A549 (cell line): ENCODE data around the gene PMM2. TPM values are rescaled to one million over a fixed set of nuclear protein-coding genes. Genes with fewer than 3 reads are reported as not detected.

Experiments used
- ATAC-seq, 2 experiments: fragments of 200-7000 bp in 1 of 2; fragments of >200 bp in 1 of 2; cut with Nextera tagmentation in 1 of 2; cut with Tn5 transposase in 1 of 2; 3 replicates each; pipeline versions ENCODE4 v1.8.0 to v1.9.1; 2018 to 2020; ENCODE audit warnings: mild to moderate bottlenecking in 1 of 2, moderate library complexity in 1 of 2
- CTCF ChIA-PET: fragments of 300-600 bp; sonication (Branson Sonifier 250); formaldehyde crosslinking; extraction: SDS; loops from one replicate; lab custom pipeline; 2021; ENCODE audit warnings: antibody characterized with exemption, inconsistent platforms; lab: Yijun Ruan, JAX
- POLR2A ChIA-PET: fragments of 350-600 bp; formaldehyde crosslinking; extraction: SDS; loops from one replicate; lab custom pipeline; 2021; ENCODE audit warnings: antibody characterized with exemption, inconsistent platforms; lab: Yijun Ruan, JAX
- DNase-seq, 2 experiments: peaks; one replicate each; pipeline versions ENCODE4 v3.0.0 to v3.0.0-alpha.2; 2011 to 2016; ENCODE audit warnings: low read depth in 1 of 2, low spot score in 1 of 2
- FAIRE-seq: peaks from 2 replicates; lab custom pipeline; 2011; peaks lifted over from hg19 to GRCh38; lab: Jason Lieb, UNC
- H3K27ac ChIP-seq, 2 experiments: fragments of >200 bp; sonication (Bioruptor Twin); formaldehyde crosslinking; 3 replicates each; pipeline ENCODE4 v1.5.1; 2016 to 2017
- H3K4me1 ChIP-seq: fragments of >200 bp; sonication (Bioruptor Twin); formaldehyde crosslinking; 3 replicates; pipeline ENCODE4 v1.6.1; 2016
- H3K4me2 ChIP-seq: fragments of >200 bp; sonication (Bioruptor Twin); formaldehyde crosslinking; 3 replicates; pipeline ENCODE4 v1.6.1; 2016
- H3K4me3 ChIP-seq: fragments of >200 bp; sonication (Bioruptor Twin); formaldehyde crosslinking; 3 replicates; pipeline ENCODE4 v1.5.1; 2016
- H3K9me3 ChIP-seq: fragments of >200 bp; sonication (Bioruptor Twin); formaldehyde crosslinking; 3 replicates; pipeline ENCODE4 v1.6.1; 2016
- ATOH8 ChIP-seq: fragments of 250-450 bp; sonication (Bioruptor Pico); IDR thresholded peaks from 2 replicates; pipeline ENCODE4 v1.5.0; 2020; ENCODE audit warnings: low read depth, mild to moderate bottlenecking, moderate library complexity
- BCL3 ChIP-seq: fragments of >200 bp; sonication (Bioruptor Twin); formaldehyde crosslinking; IDR thresholded peaks from 3 replicates; pipeline ENCODE4 v1.6.1; 2016
- BHLHE40 ChIP-seq: IDR thresholded peaks from 2 replicates; pipeline ENCODE4 v1.6.1; 2012; ENCODE audit warnings: low read depth, low read length, inconsistent platforms
- CBX2 ChIP-seq: fragments of 200-600 bp; sonication (generic); IDR thresholded peaks from 2 replicates; pipeline ENCODE4 v1.6.1; 2016; ENCODE audit warnings: low read depth, mild to moderate bottlenecking, borderline replicate concordance
- CBX8 ChIP-seq: fragments of 200-600 bp; sonication (generic); IDR thresholded peaks from 2 replicates; pipeline ENCODE4 v1.6.1; 2016
- CEBPB ChIP-seq, 2 experiments: fragments of >200 bp in 1 of 2; sonication (Bioruptor Twin) in 1 of 2; formaldehyde crosslinking in 1 of 2; IDR thresholded peaks; 2 replicates each; pipeline ENCODE4 v1.6.1; 2012 to 2016
- CHD4 ChIP-seq: fragments of 200-600 bp; sonication (generic); IDR thresholded peaks from 2 replicates; pipeline ENCODE4 v1.6.1; 2016; ENCODE audit warnings: antibody characterized with exemption, mild to moderate bottlenecking, borderline replicate concordance
- E2F6 ChIP-seq: IDR thresholded peaks from 2 replicates; pipeline ENCODE4 v1.6.1; 2012; ENCODE audit warnings: low read depth, borderline replicate concordance
- EHF ChIP-seq: fragments of 250-450 bp; sonication (Bioruptor Pico); IDR thresholded peaks from 2 replicates; pipeline ENCODE4 v1.5.0; 2020; ENCODE audit warnings: mild to moderate bottlenecking
- EHMT2 ChIP-seq: fragments of 200-600 bp; sonication (generic); IDR thresholded peaks from 2 replicates; pipeline ENCODE4 v1.6.1; 2016; ENCODE audit warnings: antibody characterized with exemption, low read depth, mild to moderate bottlenecking, moderate library complexity
- FOSB ChIP-seq: fragments of 250-450 bp; sonication (Bioruptor Pico); IDR thresholded peaks from 2 replicates; pipeline ENCODE4 v1.5.0; 2020; ENCODE audit warnings: mild to moderate bottlenecking, moderate library complexity
- JUN ChIP-seq, 2 experiments: fragments of >200 bp; sonication (Bioruptor Twin); formaldehyde crosslinking; IDR thresholded peaks; 2 replicates in 1 of 2; 3 replicates in 1 of 2; pipeline ENCODE4 v1.6.1; 2016 to 2017
- KDM5A ChIP-seq: fragments of 200-600 bp; sonication (generic); IDR thresholded peaks from 2 replicates; pipeline ENCODE4 v1.6.1; 2016; ENCODE audit warnings: antibody characterized with exemption, mild to moderate bottlenecking
- MAX ChIP-seq: IDR thresholded peaks from 2 replicates; pipeline ENCODE4 v1.6.1; 2012
- MYC ChIP-seq: IDR thresholded peaks from 2 replicates; pipeline ENCODE4 v1.6.1; 2012; ENCODE audit warnings: mild to moderate bottlenecking, inconsistent platforms, low read length, improper control_type of control experiment, borderline replicate concordance
- NR3C1 ChIP-seq: fragments of >200 bp; sonication (Bioruptor Twin); formaldehyde crosslinking; IDR thresholded peaks from 3 replicates; pipeline ENCODE4 v1.6.1; 2017
- PHF8 ChIP-seq: fragments of 200-600 bp; sonication (generic); IDR thresholded peaks from 2 replicates; pipeline ENCODE4 v1.6.1; 2016; ENCODE audit warnings: low read depth, mild to moderate bottlenecking, antibody characterized with exemption, moderate library complexity, borderline replicate concordance
- SMC3 ChIP-seq: fragments of >200 bp; sonication (Bioruptor Twin); formaldehyde crosslinking; IDR thresholded peaks from 3 replicates; pipeline ENCODE4 v1.6.1; 2018; ENCODE audit warnings: inconsistent platforms
- TP53 ChIP-seq: fragments of 250-450 bp; sonication (Bioruptor Pico); IDR thresholded peaks from 2 replicates; pipeline ENCODE4 v1.5.0; 2021; ENCODE audit warnings: mild to moderate bottlenecking, moderate library complexity
- ZNF302 ChIP-seq: fragments of 250-450 bp; sonication (Bioruptor Pico); IDR thresholded peaks from 2 replicates; pipeline ENCODE4 v1.9.0; 2021; ENCODE audit warnings: inconsistent platforms, mild to moderate bottlenecking, moderate library complexity
- ZSCAN20 ChIP-seq: fragments of 250-450 bp; sonication (Bioruptor Pico); IDR thresholded peaks from 2 replicates; pipeline ENCODE4 v1.8.0; 2022; ENCODE audit warnings: mild to moderate bottlenecking, moderate library complexity
- WGBS: methylation state at CpG from one replicate; pipeline ENCODE4 v1.1.6; 2017; ENCODE audit errors: missing lambda C conversion rate; 5-methylcytosine and 5-hydroxymethylcytosine counted together
- polyA plus RNA-seq, 4 experiments: library from polyadenylated mRNA; depleted of rRNA in 3 of 4; stranded (reverse); fragments of >200 nt; fragmentation: RNase III in 1 of 4; extraction: RNeasy Plus Mini Kit Qiagen cat#74134 plus additional on column Dnase treatment in 1 of 4; gene quantifications; 2 replicates in 3 of 4; 3 replicates in 1 of 4; pipeline ENCODE4 v1.2.3, GENCODE V29; 2011 to 2017

The PMM2 gene
- polyA plus RNA-seq, 2 of the 4 experiments (the other 2 are of a cell fraction) = 56.6 to 72.4 TPM

- peaks cover 22% of the 10 kb centered on the region for H3K4me1 ChIP-seq
Measured at GRCh38 chr16:8853150-8853549, 55.5 kb downstream of the PMM2 start.

GRCh38 chr16:8853611-8854010, 56.0 kb downstream of the PMM2 start:
- TF ChIP-seq MYC (no peak), ZSCAN20 (CRISPR knock-in tag) (no peak), KDM5A (no peak), BCL3 (no peak), EHMT2 (no peak), CEBPB (IDR thresholded peaks at IDR 0.05) (no peak), TP53 (CRISPR knock-in tag) (no peak), CBX8 (no peak), MAX (no peak), ZNF302 (CRISPR knock-in tag) (no peak), PHF8 (no peak), SMC3 (no peak), NR3C1 (no peak), CBX2 (no peak), BHLHE40 (no peak), EHF (CRISPR knock-in tag) (no peak)
- ChIA-PET CTCF (interaction anchor here (1.1 to 5.8 kb wide), 3 partner anchors 26 to 193 kb away, joined by 3 to 44 read pairs (median 3); no protein-coding TSS in a partner anchor), POLR2A (interaction anchor here (1.1 to 2.1 kb wide), 2 partner anchors 9 to 16 kb away, joined by 3 to 8 read pairs; partner anchors contain the start of gene CARHSP1)
- 91% methylated on average over 7 of the region's 7 CpGs for WGBS
- FAIRE-seq (no peak), ATAC-seq (no peak), DNase-seq (no peak)
- no peak overlapping the region for H3K4me2 ChIP-seq
- H3K4me3 ChIP-seq = no peak overlapping the region
- no peaks in the 10 kb centered on the region for H3K9me3 ChIP-seq
- no peak overlapping the region for H3K27ac ChIP-seq
- peaks cover 17% of the 10 kb centered on the region for H3K4me1 ChIP-seq

More at GRCh38 chr16:8853150-8853549, 55.5 kb downstream of the PMM2 start:
- no peak overlapping the region for H3K4me3 ChIP-seq
- no peak for TF ChIP-seq CBX8
- no peak for TF ChIP-seq JUN (IDR thresholded peaks at IDR 0.05)
- TF ChIP-seq FOSB (CRISPR knock-in tag) = no peak
- TF ChIP-seq BCL3 = no peak
- no peak for TF ChIP-seq CHD4
- no peak for TF ChIP-seq ATOH8 (CRISPR knock-in tag)
- TF ChIP-seq E2F6 = no peak
- TF ChIP-seq KDM5A = no peak
- H3K27ac ChIP-seq = no peak overlapping the region
- WGBS = 87% methylated on average over 7 of the region's 7 CpGs
- POLR2A ChIA-PET = interaction anchor here (1.1 to 2.1 kb wide), 2 partner anchors 10 to 16 kb away, joined by 3 to 8 read pairs; partner anchors contain the start of gene CARHSP1
- no peak for ATAC-seq
- CTCF ChIA-PET = interaction anchor here (1.2 to 5.8 kb wide), 2 partner anchors 26 to 192 kb away, joined by 3 to 44 read pairs; no protein-coding TSS in a partner anchor
- no peak for DNase-seq
- no peak overlapping the region for H3K4me2 ChIP-seq
- no peaks in the 10 kb centered on the region for H3K9me3 ChIP-seq
- no peak for FAIRE-seq
